ENCODE results near the gene PERCC1. TPM values are rescaled to one million over a fixed set of nuclear protein-coding genes. Genes with fewer than 3 reads are reported as not detected.
"Not testable (repeated sequence)": the region's sequence is repeated elsewhere in the genome, so short reads cannot be mapped to it uniquely, and the experiment has no call there.

PERCC1 gene
- total RNA-seq, 5 donors from 2014 or later (not counting 1 experiment from before 2014, with no cell fraction given) = 0.36 to 1.6 (median 0.90) TPM

DNA sequence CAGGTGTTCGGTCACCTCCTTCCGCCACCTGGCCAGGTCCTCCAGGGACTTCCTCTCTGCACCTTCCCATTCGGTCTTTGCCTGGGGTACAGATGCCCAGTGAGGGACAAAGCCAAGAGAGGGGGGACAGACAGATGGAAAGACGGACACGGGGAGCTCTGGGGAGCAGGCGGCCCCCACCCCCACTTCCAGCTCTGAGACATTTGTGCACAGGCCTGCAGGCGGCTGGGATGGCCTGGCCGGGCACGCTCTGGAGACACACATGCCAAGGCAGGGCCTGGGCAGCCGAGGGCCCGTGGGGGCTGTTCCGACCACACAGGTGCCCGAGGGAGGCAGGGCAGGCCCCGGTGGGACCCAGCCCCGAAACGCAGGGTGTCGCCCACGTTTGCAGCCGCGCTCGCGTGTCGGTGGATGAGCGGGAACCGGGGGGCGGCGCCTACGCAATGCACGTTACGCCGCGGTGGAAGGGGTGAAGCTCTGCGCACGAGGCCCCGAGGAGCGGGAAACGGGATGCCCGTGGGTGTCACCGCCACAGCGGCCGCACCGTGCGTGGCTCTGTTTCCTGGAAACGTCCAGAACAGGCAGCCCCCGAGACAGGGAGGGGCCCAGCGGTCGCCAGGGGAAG, 6.0 kb downstream of the PERCC1 start:
- 90% methylated on average over 44 of the region's 47 CpGs for WGBS (ENCODE audit: insufficient coverage)
- Mint-ChIP-seq H3K27ac (no peak overlapping the region), H3K4me1 (no peaks in the 10 kb centered on the region), H3K36me3 (no peaks in the 10 kb centered on the region), H3K9me3 (no peaks in the 10 kb centered on the region), H3K27me3 (no peaks in the 10 kb centered on the region), H3K4me3 (no peak overlapping the region)
- H3K4me3 ChIP-seq (ENCODE audit: control insufficient read depth in 1 of 2, extremely low read depth in 1 of 2, low read length in 1 of 2) = no peak overlapping the region
- DNase-seq (no peak), ATAC-seq (replicated peaks in 1 of 4) (no peak)
- H3K27ac ChIP-seq (ENCODE audit: low read length) = no peak overlapping the region
- peaks cover 0 to 20% of the 10 kb centered on the region in 2 experiments for H3K4me1 ChIP-seq (ENCODE audit: control insufficient read depth in 1 of 2, extremely low read depth in 1 of 2, insufficient read depth in 2 of 2, low read length in 2 of 2)
- no peaks in the 10 kb centered on the region for H3K9me3 ChIP-seq
- CTCF ChIA-PET = no interaction called here
- H3K27me3 ChIP-seq (replicated peaks in 1 of 2; ENCODE audit: control insufficient read depth in 2 of 2, extremely low read depth in 1 of 2, insufficient read depth in 2 of 2, low read length in 1 of 2) = peaks cover 0 to 3% of the 10 kb centered on the region in 2 experiments
- no peaks in the 10 kb centered on the region for H3K36me3 ChIP-seq (ENCODE audit: control insufficient read depth in 2 of 2, extremely low read depth in 1 of 2, insufficient read depth in 1 of 2, low read length in 1 of 2)
- POLR2A ChIA-PET = no interaction called here

DNA sequence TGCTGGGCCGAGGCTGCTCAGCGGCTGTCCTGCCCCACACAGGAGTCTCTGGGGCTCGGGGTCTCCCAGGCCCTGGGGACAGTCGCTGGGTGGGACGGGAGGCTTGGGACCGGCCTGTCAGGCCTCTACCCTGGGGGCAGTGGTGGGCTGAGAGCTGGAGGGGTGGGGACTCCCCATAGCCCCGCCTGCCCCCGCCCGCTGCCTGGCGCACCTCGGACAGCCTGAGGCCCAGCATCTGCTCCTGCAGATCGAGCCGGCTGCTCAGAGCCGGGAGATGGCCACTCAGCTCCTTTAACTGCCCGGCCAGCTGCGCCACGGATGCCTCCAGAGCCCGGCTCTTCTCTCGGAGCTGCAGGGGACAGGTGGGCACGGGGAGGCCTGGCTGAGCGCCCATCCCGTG, 6.7 kb downstream of the PERCC1 start:
- peaks cover 0 to 13% of the 10 kb centered on the region in 2 experiments for H3K4me1 ChIP-seq (ENCODE audit: control insufficient read depth in 1 of 2, extremely low read depth in 1 of 2, insufficient read depth in 2 of 2, low read length in 2 of 2)
- Mint-ChIP-seq H3K27me3 (no peaks in the 10 kb centered on the region), H3K27ac (no peak overlapping the region), H3K36me3 (no peaks in the 10 kb centered on the region), H3K4me3 (no peak overlapping the region), H3K4me1 (no peaks in the 10 kb centered on the region), H3K9me3 (no peaks in the 10 kb centered on the region)
- ATAC-seq (replicated peaks in 1 of 4) = no peak
- 90% methylated on average over 17 of the region's 22 CpGs for WGBS (ENCODE audit: insufficient coverage)
- ChIA-PET CTCF (no interaction called here), POLR2A (no interaction called here)
- no peak overlapping the region for H3K27ac ChIP-seq (ENCODE audit: low read length)
- no peak for DNase-seq
- peaks cover 0 to 2% of the 10 kb centered on the region in 2 experiments for H3K27me3 ChIP-seq (replicated peaks in 1 of 2; ENCODE audit: control insufficient read depth in 2 of 2, extremely low read depth in 1 of 2, insufficient read depth in 2 of 2, low read length in 1 of 2)
- H3K36me3 ChIP-seq (ENCODE audit: control insufficient read depth in 2 of 2, extremely low read depth in 1 of 2, insufficient read depth in 1 of 2, low read length in 1 of 2) = peaks cover 0 to 1% of the 10 kb centered on the region in 2 donors
- H3K9me3 ChIP-seq = no peaks in the 10 kb centered on the region
- H3K4me3 ChIP-seq (ENCODE audit: control insufficient read depth in 1 of 2, extremely low read depth in 1 of 2, low read length in 1 of 2) = no peak overlapping the region

DNA sequence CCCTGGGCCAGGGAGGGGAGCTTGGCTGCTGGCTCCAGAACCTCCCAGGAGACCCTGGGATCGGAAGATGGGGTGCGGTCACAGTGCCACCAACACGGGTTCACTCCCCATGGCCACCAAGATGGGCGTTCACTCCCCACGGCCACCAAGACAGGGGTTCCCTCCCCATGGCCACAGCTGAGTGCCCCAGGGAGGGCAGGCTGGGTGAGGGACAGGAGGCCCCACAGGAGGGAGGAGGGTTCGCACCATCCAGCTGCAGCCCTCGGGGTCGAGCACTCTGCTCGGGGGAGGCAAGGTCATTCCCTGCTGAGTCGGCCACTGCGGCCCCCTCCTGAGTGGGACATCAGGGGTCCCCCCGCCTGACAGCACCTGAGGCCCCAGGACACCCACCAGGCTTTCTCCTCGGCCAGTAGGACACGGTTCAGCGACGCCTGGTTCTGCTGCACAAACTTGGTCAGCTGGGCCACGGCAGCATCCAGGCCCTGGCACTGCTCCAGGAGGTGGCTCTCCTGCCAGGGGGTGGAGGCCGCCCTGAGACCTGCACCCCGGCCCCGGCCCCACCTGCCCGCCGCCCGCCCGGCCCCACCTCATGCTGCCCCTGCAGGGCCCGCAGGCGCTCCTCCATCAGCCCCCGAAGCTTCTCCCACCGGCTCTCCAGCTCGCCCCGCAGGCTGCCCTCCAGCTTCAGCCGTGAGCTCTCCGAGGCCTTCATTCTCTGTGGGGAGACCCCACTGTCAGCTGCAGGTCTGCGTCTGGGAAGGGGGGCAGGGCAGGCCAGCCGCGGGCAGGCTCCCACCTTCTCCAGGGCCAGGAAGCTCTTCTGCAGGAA, 7.6 kb downstream of the PERCC1 start:
- ChIA-PET CTCF (no interaction called here), POLR2A (no interaction called here)
- Mint-ChIP-seq H3K4me3 (no peak overlapping the region), H3K27ac (no peak overlapping the region), H3K27me3 (no peaks in the 10 kb centered on the region), H3K4me1 (no peaks in the 10 kb centered on the region), H3K9me3 (no peaks in the 10 kb centered on the region), H3K36me3 (no peaks in the 10 kb centered on the region)
- ATAC-seq (replicated peaks in 1 of 4) (no peak), DNase-seq (no peak)
- H3K27me3 ChIP-seq (replicated peaks in 1 of 2; ENCODE audit: control insufficient read depth in 2 of 2, extremely low read depth in 1 of 2, insufficient read depth in 2 of 2, low read length in 1 of 2) = no peaks in the 10 kb centered on the region
- peaks cover 0 to 7% of the 10 kb centered on the region in 2 donors for H3K36me3 ChIP-seq (ENCODE audit: control insufficient read depth in 2 of 2, extremely low read depth in 1 of 2, insufficient read depth in 1 of 2, low read length in 1 of 2)
- H3K4me3 ChIP-seq (ENCODE audit: control insufficient read depth in 1 of 2, extremely low read depth in 1 of 2, low read length in 1 of 2) = no peak overlapping the region
- 90% methylated on average over 28 of the region's 35 CpGs for WGBS (ENCODE audit: insufficient coverage)
- no peak overlapping the region for H3K27ac ChIP-seq (ENCODE audit: low read length)
- peaks cover 0 to 5% of the 10 kb centered on the region in 2 experiments for H3K4me1 ChIP-seq (ENCODE audit: control insufficient read depth in 1 of 2, extremely low read depth in 1 of 2, insufficient read depth in 2 of 2, low read length in 2 of 2)
- H3K9me3 ChIP-seq = no peaks in the 10 kb centered on the region

DNA sequence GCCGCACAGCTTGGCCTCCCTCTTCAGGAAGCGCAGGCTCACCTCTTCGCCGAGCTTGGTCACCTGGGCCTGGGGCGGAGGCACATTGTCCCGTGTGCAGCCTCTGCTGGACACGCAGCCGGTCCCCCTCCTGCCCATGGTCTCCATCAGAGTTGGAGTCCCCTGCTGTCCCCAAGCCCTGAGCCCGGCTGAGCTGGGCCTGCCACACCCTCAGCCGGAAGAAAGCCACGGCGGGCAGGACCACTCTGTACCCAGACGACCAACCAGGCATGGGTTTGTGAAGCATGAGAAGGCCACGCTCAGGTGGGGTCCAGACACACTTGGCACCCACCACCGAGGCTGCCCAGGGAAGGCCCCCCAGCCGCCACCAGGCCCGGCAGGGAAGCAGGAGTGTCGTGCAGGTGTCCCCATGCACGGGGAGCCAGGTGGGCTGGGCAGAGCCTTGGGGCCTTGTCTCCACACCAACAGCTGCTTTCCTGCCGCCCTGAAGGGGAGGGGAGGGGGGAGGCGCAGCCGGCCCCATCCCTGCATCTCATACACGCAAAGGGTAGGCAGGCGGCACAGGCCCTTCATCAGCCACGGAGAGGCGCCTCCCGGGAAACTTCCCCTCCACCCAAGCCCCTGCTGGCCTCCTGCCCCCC, 8.3 kb downstream of the PERCC1 start:
- no peaks in the 10 kb centered on the region for H3K4me1 Mint-ChIP-seq
- ChIA-PET CTCF (no interaction called here), POLR2A (no interaction called here)
- Histone ChIP-seq H3K27ac (ENCODE audit: low read length) (no peak overlapping the region), H3K4me3 (ENCODE audit: control insufficient read depth in 1 of 2, extremely low read depth in 1 of 2, low read length in 1 of 2) (no peak overlapping the region), H3K27me3 (replicated peaks in 1 of 2; ENCODE audit: control insufficient read depth in 2 of 2, extremely low read depth in 1 of 2, insufficient read depth in 2 of 2, low read length in 1 of 2) (no peaks in the 10 kb centered on the region), H3K36me3 (ENCODE audit: control insufficient read depth in 2 of 2, extremely low read depth in 1 of 2, insufficient read depth in 1 of 2, low read length in 1 of 2) (peaks cover 0 to 7% of the 10 kb centered on the region in 2 donors), H3K4me1 (ENCODE audit: control insufficient read depth in 1 of 2, extremely low read depth in 1 of 2, insufficient read depth in 2 of 2, low read length in 2 of 2) (no peaks in the 10 kb centered on the region), H3K9me3 (no peaks in the 10 kb centered on the region)
- ATAC-seq (replicated peaks in 1 of 4) = no peak
- no peaks in the 10 kb centered on the region for H3K36me3 Mint-ChIP-seq
- WGBS (ENCODE audit: insufficient coverage) = 89% methylated on average over 16 of the region's 27 CpGs
- no peak overlapping the region for H3K27ac Mint-ChIP-seq
- DNase-seq = no peak
- no peak overlapping the region for H3K4me3 Mint-ChIP-seq
- no peaks in the 10 kb centered on the region for H3K27me3 Mint-ChIP-seq
- no peaks in the 10 kb centered on the region for H3K9me3 Mint-ChIP-seq

DNA sequence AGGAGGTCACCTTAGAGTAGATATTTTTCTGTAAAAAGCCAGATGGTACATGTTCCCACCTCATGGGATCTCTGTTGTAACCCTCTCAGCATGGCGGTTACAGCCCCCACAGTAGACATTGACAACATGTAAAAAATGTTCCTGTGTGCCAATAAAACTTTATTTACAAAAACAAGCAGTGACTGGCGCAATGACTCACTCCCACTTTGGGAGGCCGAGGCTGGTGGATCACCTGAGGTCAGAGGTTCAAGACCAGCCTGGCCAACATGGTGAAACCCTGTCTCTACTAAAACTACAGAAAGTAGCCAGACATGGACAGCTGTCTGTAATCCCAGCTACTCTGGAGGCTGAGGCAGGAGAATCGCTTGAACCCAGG, 8.8 kb downstream of the PERCC1 start:
- H3K4me3 Mint-ChIP-seq; H3K4me3 ChIP-seq (ENCODE audit: control insufficient read depth in 1 of 2, extremely low read depth in 1 of 2, low read length in 1 of 2); H3K27ac Mint-ChIP-seq; H3K36me3 ChIP-seq (ENCODE audit: control insufficient read depth in 2 of 2, extremely low read depth in 1 of 2, insufficient read depth in 1 of 2, low read length in 1 of 2); ATAC-seq (replicated peaks in 1 of 4); H3K4me1 Mint-ChIP-seq; H3K9me3 Mint-ChIP-seq; H3K9me3 ChIP-seq; POLR2A ChIA-PET; H3K27me3 Mint-ChIP-seq; DNase-seq; H3K4me1 ChIP-seq (ENCODE audit: control insufficient read depth in 1 of 2, extremely low read depth in 1 of 2, insufficient read depth in 2 of 2, low read length in 2 of 2); CTCF ChIA-PET; H3K36me3 Mint-ChIP-seq; H3K27ac ChIP-seq (ENCODE audit: low read length); H3K27me3 ChIP-seq (replicated peaks in 1 of 2; ENCODE audit: control insufficient read depth in 2 of 2, extremely low read depth in 1 of 2, insufficient read depth in 2 of 2, low read length in 1 of 2): not testable (repeated sequence)
- 76% methylated on average over 2 of the region's 4 CpGs for WGBS (ENCODE audit: insufficient coverage)

DNA sequence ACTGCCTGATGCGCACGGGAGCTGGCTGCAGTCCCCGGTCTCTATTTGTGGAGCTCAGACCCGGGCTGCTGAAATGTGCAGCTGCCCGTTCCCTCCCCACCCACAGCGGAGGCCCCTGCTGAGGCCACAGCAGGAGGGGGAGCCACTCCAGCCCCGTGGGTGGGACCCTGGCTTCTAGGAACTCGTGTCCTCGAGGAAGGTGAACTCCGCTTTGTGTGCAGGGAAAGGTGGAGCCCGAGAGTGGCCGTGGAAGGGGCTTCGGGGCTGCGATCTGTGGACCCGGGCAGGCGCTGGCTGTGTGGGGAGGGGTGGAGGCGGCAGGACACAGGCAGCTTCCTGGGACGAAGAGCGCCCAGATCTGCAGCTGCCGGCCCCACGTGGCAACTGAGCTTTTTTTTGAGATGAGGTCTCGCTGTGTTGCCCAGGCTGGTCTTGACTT, 10.5 kb downstream of the PERCC1 start:
- Histone ChIP-seq H3K9me3 (no peaks in the 10 kb centered on the region), H3K27ac (ENCODE audit: low read length) (no peak overlapping the region), H3K36me3 (ENCODE audit: control insufficient read depth in 2 of 2, extremely low read depth in 1 of 2, insufficient read depth in 1 of 2, low read length in 1 of 2) (peaks cover 7 to 13% of the 10 kb centered on the region in 2 donors), H3K4me1 (ENCODE audit: control insufficient read depth in 1 of 2, extremely low read depth in 1 of 2, insufficient read depth in 2 of 2, low read length in 2 of 2) (no peaks in the 10 kb centered on the region), H3K27me3 (replicated peaks in 1 of 2; ENCODE audit: control insufficient read depth in 2 of 2, extremely low read depth in 1 of 2, insufficient read depth in 2 of 2, low read length in 1 of 2) (no peaks in the 10 kb centered on the region), H3K4me3 (ENCODE audit: control insufficient read depth in 1 of 2, extremely low read depth in 1 of 2, low read length in 1 of 2) (no peak overlapping the region)
- no peak overlapping the region for H3K4me3 Mint-ChIP-seq
- DNase-seq (no peak), ATAC-seq (replicated peaks in 1 of 4) (no peak)
- H3K27me3 Mint-ChIP-seq = no peaks in the 10 kb centered on the region
- no peaks in the 10 kb centered on the region for H3K9me3 Mint-ChIP-seq
- no peaks in the 10 kb centered on the region for H3K4me1 Mint-ChIP-seq
- H3K36me3 Mint-ChIP-seq = no peaks in the 10 kb centered on the region
- ChIA-PET POLR2A (interaction anchor here in 1 of 2 donors (0.5 kb wide), 1 partner anchor 31 kb away, joined by 3 read pairs; no protein-coding TSS in a partner anchor), CTCF (no interaction called here)
- no peak overlapping the region for H3K27ac Mint-ChIP-seq
- 87% methylated on average over 16 of the region's 22 CpGs for WGBS (ENCODE audit: insufficient coverage)

Measured in T-cell (primary cell).